ENCODE measurements around the gene CALCOCO1. TPM values are rescaled to one million over a fixed set of nuclear protein-coding genes. Genes with fewer than 3 reads are reported as not detected.

The CALCOCO1 gene
- polyA plus RNA-seq, 1 donor from 2014 or later = 52.0 TPM

Other genes starting within 250 kb of the CALCOCO1 start
- gene MAP3K12, start 228.0 kb downstream of the CALCOCO1 start, polyA plus RNA-seq = 1.4 TPM
- gene TARBP2, start 226.2 kb downstream of the CALCOCO1 start, polyA plus RNA-seq = 20.8 TPM
- not detected for gene NPFF, start 220.0 kb downstream of the CALCOCO1 start, polyA plus RNA-seq
- 14.4 TPM for gene ATF7, start 101.1 kb downstream of the CALCOCO1 start, polyA plus RNA-seq
- 707 TPM for gene ATP5MC2, start 51.4 kb downstream of the CALCOCO1 start, polyA plus RNA-seq
- gene CISTR, start 24.5 kb upstream of the CALCOCO1 start, polyA plus RNA-seq = not detected
- gene HOXC13, start 211.4 kb upstream of the CALCOCO1 start, polyA plus RNA-seq = not detected
- not detected for gene HOXC12, start 227.5 kb upstream of the CALCOCO1 start, polyA plus RNA-seq
- not detected for gene HOXC11, start 245.7 kb upstream of the CALCOCO1 start, polyA plus RNA-seq
- not detected for gene HOTAIR, start 247.5 kb upstream of the CALCOCO1 start, polyA plus RNA-seq

Data from IgD-negative memory B cell (primary cell).